Stimulated activated CD4-positive, alpha-beta T cell treated with anti-CD3 and anti-CD28 coated beads, TNF-alpha, amount 100 ng/mL, for 24 hours (primary cell): Measurements from ENCODE around the gene SPATA31E1.
"Not testable (repeated sequence)": the region's sequence is repeated elsewhere in the genome, so short reads cannot be mapped to it uniquely, and the experiment has no call there.

Source experiments
- DNase-seq, 3 experiments: peaks; one replicate each; pipeline ENCODE4 v3.0.0-alpha.2; 2020; ENCODE audit warnings: low read depth in 3 of 3

SPATA31E1 gene

DNA sequence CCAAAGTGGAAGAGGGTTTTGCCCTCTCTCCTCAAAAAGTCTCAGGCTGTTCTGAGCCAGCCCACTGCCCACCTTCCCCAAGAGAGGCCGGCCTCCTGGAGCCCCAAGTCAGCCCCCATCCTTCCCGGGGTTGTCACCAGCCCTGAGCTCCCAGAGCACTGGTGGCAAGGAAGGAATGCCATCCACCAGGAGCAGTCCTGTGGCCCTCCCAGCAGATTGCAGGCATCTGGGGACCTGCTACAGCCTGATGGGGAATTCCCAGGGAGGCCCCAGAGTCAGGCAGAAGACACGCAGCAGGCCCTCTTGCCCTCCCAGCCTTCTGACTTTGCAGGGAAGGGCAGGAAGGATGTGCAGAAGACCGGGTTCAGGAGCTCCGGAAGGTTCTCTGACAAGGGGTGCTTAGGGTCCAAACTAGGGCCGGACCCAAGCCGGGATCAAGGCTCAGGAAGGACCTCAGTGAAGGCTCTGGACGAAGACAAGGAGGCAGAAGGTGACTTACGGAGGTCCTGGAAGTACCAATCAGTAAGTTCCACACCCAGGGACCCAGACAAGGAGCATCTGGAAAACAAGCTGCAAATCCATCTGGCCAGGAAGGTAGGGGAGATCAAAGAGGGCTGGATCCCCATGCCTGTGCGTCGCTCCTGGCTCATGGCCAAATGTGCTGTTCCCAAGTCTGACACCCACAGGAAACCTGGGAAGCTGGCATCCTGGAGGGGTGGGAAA lies 3.7 kb downstream of the SPATA31E1 start:
- no peak for DNase-seq

DNA sequence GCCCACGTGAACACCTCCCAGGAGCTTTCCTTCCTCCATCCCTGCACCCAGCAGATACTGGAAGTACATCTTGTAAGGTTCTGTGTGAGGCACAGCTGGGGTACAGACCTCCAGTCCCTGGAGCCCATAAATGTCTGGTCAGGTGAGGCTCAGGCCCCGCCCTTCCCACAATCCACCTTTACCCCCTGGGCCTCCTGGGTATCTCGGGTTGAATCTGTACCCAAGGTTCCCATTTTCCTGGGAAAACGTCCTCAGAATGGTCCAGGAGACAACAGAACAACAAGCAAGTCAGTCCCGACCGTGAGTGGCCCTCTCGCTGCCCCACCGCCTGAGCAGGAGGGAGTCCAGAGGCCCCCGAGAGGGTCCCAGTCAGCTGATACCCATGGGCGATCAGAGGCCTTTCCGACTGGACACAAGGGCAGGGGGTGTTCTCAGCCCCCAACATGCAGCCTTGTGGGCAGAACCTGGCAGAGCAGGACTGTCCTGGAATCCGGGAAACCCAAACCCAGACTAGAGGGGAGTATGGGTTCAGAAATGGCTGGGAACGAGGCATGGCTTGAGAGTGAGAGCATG lies 4.3 kb downstream of the SPATA31E1 start:
- DNase-seq = no peak

DNA sequence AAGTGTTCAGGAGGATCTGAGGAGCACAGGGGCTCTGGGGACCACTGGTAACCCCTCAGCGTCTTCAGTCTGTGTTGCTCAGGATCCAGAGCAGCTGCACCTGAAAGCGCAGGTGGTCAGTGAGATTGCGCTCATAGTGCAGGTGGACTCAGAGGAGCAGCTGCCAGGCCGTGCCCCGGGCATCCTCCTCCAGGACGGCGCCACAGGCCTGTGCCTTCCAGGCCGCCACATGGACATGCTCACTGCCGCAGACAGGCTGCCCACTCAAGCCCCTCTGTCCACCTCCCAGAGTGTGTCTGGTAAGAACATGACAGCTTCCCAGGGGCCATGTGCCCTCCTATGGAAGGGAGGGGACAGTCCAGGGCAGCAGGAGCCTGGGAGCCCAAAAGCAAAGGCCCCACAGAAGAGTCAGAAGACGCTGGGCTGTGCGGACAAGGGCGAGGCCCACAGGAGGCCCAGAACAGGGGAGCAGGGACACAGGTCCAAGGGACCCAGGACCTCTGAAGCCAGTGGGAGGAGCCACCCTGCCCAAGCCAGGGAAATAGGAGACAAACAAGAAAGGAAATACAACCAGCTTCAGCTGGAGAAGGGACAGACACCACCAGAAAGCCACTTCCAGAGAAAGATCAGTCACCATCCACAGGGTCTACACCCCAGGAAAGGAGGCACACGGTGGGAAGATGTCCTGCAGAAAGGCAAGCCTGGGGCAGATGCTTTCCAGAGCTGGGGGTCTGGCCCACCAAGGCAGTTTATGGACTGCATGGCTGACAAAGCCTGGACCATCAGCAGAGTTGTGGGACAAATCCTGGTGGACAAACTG lies 5.2 kb downstream of the SPATA31E1 start:
- DNase-seq = no peak

DNA sequence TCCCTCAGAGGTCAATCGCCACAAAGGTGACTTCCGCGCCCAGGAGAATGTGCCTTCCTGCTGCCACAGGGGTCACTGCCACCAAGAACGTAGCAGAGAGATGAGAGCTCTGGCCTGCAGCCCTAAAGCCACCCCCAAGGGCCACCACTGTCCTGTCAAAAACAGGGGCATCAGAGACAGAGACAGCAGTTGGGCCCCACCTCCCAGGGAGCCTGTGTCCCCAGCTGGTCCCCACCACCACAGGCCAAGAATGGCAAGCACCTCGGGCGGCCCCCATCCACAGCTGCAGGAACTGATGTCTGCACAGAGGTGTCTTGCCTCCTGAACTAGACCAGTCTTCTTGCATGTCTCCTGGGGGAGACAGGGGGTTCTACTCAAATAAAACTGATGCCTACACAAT lies 5.8 kb downstream of the SPATA31E1 start:
- no peak for DNase-seq

DNA sequence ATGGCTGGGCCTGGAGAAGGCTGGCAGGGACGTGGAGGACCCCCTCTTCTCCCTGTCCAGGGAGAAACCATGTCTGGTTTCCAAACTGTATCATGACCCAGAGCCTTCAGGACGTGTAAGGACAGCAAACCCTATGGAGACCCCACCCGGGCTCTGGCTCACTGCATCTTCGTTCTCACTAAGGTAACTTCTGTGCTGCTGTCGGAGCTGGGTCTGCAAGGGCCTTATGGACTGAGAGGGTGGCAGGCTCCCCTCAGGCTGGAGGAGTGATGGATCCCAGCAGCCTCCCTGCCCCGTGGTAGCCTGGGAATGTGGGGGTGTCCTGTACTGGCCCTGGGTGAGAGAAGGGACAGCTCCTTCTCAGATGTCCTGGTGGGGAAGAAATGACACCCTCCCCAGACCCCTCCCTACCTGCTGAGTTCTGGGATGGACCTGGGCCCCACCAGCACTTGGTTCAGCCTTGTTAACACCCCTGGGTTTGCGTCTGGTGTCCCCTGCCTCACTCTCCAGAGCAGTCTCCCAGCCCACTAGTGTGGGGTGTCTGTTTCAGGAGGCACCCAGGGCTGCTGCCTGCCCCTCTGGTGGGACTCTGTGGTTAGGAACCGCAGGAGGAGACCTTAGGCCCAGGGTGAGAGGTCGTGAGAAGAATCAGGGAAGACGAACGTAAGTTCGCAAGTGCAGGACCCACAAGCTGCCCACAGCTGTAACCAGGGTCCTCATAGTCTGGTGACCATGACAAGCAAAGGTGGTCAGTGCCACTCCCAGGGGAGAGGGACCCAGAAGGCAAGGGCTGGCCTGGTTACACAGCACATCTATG lies 6.6 kb downstream of the SPATA31E1 start:
- no peak for DNase-seq

DNA sequence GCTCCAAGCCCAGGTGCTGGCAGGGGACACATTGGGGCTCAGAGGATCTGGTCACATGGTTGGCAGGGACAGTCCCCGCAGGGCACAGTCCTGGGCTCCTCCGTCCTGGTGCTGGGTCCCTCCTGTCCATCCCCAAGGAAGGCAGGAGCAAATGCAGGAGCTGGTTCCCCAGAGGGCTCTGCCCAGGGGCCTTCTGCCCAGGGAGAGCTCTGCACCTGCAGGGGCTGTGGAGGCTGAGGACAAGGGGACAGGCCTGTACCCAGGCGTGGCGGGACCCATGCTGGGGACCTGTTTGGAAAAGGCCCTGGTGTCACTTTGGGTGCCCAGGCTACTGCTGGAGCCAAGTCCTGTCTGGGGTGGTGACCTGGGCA lies 7.2 kb downstream of the SPATA31E1 start:
- DNase-seq = no peak

DNA sequence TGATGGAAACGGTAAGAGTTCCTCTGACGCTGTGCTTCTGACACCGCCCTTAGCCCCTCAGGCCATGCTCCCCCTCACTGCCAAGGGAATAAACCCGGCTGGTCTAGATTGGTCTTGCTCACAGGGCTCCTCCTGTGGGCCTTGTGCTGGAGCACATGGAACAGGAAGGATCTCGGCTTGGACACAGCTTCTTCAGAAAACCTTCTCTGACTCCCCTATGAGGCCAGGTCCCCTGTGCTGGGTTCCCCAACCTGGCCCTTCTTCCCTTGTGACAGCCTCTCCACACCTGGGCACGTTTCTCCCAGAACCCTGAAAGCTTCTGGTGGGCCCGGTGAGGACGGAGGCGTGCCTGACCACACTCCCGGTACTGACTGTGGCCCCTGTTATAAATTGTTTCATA lies 8.2 kb downstream of the SPATA31E1 start:
- DNase-seq = no peak

DNA sequence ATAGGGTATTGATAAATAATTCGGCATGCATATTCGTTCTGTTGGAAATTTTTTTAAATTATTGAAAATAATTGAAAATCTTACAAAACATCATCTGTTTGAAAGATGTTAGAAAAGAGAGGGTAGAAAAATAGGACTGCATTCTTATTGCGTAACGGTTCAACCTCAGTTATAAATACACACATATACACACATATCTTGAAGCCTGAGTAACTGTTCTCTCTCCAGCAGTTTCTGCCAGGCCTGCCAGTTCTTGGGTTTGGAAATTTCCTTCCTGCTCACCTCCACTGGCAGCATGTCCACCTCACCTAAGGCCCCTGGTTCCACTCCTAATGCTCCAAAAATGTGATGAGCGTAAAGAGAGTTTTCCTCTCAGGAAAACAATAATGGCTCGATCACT lies 9.1 kb downstream of the SPATA31E1 start:
- DNase-seq = no peak

DNA sequence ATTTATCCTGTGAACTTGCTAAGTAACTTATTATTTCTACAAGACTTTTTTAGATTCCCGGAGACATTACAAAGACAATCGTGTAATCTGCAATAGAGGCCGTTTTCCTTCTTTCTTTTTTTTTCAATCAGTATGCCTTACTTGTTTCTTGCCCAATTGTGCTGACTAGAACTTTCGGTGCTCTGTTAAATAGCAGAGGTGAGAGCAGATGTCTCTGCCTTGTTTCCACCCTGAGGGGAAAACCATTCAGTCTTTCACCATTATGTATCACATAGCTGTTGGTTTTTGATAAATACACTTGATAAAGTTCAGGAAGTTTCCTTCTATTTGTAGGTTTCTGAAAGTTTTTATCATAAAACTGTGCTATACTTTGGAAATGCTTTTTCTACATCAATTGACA lies 10.3 kb downstream of the SPATA31E1 start:
- DNase-seq = no peak

DNA sequence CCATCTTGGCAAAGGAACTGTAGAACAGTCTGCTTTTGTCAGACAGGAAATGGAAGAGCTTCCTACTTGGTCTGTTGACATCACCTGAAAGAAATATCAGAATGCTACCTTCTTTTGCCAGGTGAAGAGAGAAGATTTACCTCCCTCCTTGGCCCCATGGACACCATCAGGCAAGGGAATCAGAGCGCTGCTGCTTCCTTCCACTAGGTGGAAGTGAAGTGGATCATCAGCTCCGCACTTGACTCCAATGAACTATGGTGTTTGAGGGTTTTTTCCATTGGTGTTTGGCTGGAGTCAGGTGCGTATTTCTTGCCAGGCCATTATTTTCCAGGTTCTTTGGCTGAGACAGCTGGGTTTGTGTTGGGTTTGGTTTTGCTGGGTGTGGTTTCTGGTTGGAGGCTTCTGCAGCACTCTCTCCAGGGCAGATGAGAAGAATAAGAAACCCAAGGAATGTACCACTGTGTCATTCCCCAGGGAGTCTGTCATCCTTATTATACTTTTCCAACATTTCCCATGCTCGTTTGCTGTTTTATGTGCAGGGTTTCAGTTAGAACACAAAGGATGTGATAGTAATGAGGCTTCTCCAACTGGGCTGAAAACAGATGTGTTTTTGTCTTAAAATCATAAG lies 12.4 kb downstream of the SPATA31E1 start:
- DNase-seq = no peak

DNA sequence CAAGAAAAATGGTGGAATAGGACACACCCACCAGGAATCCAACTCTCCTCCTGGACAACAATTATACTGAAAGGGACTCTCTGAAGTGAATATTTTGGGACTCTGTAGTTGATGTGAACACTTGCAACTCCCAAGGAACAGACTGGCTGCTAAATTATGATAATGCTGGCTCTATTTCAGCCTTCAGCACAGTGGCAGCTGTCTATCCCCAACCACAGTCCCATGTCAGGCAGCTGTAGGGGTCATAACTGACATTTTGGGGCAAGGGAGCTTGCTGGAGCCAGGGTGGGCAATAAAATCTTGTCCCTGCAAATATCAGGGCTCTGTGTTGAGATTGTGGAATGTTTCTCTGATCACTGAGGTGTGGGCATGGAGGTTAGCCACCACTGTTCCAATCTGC lies 14.2 kb downstream of the SPATA31E1 start:
- DNase-seq = no peak

DNA sequence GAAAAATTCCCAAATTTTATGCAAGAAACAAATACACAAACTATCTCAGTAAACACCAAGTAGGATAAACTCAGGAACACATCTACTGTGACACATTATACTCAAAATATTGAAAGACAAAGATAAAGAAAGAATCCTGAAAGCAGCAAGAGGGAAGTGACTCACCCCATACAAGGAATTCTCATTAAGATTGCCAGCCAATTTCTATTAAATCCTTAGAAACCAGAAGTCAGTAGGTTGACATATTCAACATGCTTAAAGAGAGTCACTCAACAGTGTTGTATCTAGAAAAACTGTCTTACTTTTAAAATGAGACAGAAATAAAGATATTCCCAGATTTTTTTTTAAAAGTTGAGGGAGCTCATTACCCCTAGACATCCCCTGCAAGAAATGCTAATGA lies 15.5 kb downstream of the SPATA31E1 start:
- DNase-seq = no peak

DNA sequence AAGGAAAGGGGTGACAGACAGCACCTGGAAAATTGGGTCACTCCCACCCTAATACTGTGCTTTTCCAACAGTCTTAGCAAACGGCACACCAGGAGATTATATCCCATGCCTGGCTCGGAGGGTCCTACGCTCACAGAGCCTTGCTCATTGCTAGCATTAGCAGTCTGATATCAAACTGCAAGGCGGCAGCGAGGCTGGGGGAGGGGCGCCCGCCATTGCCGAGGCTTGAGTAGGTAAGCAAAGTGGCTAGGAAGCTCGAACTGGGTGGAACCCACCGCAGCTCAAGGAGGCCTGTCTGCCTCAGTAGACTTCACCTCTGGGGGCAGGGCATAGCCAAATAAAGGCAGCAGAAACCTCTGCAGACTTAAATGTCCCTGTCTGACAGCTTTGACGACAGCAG lies 19.7 kb downstream of the SPATA31E1 start:
- not testable (repeated sequence) for DNase-seq

DNA sequence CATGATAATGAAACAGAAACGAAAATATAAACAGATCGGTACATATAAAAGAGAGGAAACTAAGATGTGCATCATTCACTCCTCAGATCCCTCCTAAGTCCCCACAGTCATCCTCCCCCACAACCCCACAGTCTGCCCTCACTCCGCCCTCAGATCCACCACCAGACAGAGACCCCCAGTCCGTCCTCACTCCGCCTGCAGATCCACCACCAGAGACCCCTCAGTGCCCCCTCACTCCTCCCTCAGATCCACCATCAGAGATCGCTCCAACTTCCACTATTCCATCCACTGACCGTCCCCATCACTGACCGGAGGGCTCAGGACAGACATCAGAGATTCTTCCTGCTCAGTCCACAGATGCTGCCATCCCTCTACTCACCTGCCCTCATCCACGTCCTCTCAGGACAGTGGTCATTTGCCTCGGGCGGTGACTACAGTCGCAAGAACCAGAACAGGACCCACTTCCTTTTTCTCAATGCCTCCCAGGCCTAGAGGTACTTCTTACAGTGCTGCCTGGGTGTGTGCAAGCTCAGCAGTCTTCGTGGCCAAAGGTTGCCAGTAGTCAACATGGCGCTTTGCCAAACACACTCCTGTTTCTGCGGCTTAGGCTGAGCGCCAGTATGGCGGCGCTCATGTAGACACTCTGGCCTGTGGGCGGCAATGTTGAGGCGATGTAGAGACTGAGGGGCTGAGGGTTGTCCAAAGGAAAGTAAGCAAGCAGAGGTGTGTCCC lies 26.8 kb downstream of the SPATA31E1 start:
- DNase-seq = no peak

DNA sequence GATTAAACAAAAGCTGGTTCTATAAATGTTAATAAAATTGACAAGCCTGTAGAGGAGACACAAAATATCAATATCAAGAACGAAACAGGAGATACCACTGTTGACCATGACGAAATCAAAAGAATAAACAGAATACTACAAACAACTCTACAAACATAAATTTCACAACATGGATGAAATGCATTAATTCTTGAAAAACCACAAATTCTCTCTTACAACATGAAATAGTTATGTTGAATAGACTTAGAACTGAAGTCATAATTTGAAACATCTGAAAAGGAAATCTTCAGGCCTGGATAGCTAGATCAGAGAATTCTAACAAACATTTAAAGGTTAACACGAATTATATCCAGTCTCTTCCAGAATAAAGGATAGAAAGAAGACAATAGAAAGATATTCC lies 28.1 kb downstream of the SPATA31E1 start:
- DNase-seq = no peak

DNA sequence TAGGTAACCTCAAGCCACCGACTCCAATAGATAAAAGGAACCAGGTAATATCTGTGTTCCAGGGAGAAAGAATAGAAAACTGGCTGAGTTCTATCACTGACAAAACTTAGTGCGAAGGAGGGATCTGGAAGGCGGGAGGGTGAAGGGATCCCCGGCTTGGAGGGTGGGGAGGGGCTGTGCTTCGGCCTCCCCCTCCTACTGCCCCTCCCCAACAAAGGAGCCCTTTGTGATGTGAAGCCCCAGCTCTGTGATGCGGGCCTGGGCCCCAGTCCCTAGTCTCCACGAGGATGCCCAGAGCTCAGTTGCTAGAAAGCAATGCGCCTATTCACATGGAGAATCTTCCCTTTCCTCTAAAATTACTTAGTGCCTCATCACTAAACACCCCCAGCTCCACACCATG lies 35.0 kb downstream of the SPATA31E1 start, which contains the start of gene SPATA31C1:
SPATA31C1 (plus strand) TSS at position 301 of the 400 bp plus-strand sequence.
- not testable (repeated sequence) for DNase-seq

DNA sequence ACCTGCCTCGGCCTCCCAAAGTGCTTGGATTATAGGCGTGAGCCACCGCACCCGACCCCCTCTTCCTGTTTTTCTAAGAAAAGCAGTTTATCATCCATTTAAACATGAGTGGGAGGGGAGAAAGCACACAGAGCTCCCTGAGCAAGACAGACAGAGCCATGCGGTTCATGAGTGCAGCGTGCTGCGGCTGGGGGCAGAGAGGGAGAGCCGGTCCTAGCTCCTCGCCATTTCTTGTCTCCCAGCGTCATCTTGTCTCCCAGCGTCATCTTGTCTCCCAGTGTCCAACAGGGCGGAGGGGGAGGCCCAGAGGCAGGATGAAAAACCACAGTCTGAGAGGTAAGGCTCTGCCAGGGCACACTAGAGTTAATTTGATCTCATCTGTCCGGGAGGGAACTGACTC lies 36.3 kb downstream of the SPATA31E1 start:
- not testable (repeated sequence) for DNase-seq

DNA sequence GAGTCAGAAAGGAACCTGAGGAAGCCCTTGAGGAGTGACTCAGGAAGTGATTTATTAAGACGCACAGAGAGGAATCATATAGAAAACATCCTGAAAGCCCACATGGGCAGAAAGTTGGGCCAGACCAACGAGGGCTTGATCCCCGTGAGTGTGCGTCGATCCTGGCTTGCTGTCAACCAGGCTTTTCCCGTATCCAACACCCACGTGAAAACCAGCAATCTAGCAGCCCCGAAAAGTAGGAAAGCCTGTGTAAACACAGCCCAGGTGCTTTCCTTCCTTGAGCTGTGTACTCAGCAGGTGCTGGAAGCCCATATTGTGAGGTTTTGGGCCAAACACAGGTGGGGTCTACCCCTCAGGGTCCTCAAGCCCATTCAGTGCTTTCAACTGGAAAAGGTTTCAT lies 38.9 kb downstream of the SPATA31E1 start:
- not testable (repeated sequence) for DNase-seq

DNA sequence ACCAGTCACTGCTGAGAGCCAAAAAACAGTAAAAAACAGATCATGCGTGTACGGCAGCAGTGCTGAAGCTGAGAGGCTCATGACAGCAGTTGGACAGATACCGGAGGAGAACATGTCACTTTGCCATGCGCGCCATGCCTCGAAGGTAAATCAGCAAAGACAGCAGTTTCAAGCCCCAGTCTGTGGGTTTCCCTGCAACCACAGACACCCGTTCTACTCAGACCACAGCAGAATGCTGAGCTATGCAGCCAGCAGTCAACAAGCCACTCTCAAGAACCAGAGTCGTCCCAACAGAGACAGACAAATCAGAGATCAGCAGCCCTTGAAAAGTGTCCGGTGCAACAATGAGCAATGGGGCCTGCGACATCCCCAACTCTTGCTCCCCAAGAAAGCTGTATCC lies 40.3 kb downstream of the SPATA31E1 start:
- DNase-seq = not testable (repeated sequence)

DNA sequence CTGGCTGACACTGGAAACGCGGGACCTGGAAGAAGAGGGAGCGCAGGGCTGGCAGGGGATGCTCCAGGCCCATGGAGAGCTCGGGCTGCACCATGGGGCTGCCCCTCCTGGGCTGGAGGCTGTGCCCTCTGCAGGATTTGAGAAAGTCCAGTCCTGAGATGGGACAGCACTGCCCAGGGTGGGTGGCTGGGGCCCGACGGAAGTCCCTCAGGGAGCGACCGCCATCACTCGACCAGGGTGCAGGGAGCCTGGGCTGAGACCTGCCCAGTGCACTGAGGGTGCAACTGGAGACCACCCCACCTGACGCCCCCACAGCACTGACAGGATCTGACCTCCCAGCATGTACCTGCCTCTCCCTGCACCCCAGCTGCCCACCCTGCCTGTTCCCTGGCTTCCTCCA lies 42.2 kb downstream of the SPATA31E1 start:
- DNase-seq = not testable (repeated sequence)

DNA sequence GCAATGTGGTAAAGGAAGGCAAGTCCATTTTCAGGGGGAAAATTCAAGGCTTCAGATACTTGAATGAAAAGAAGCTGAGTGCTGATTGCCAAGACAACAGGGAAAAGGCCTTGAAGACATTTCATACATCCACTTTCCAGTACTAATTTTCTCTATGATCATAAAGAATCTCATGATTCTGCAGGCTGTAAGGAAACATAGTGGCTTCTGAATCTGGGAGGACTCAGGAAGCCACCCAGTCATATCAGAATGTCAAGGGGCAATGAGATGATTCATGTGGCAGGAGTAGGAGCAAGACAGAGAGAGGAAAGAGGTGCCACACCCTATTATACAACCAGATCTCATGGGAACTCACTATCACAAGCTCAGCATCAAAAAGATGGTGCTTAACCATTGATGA lies 46.5 kb downstream of the SPATA31E1 start:
- DNase-seq = not testable (repeated sequence)
